ENCODE data around the gene LCN10. TPM values are rescaled to one million over a fixed set of nuclear protein-coding genes. Genes with fewer than 3 reads are reported as not detected.
A peak's percentile ranks its signal among the peaks of the same experiment; 100 is the strongest.

The LCN10 gene
- total RNA-seq, 1 experiment from 2014 or later: not detected

DNA sequence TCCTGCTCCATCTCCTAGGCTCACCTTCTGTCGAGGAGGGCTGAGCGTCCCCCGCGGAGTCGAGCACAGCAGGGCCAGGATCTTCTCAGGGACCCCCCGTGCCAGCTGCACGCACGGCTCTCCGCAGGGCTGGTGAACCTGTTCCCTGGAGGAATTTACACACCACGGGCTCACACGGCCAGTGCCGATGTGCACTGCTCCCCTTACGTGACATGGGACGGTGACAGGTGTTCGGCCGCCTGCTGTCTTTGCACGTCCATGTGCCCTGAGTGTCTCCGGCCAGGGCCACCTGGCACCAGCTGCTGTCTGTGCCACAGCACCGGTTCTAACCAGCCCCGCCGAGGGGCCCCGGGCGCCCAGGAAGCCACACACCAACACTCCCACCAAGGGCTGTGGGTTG lies 46.8 kb downstream of the LCN10 start:
- DNase-seq (ENCODE audit: unreplicated experiment): no peak
- TF ChIP-seq CTCF (IDR thresholded peaks at IDR 0.05; ENCODE audit: unreplicated experiment): no peak
- intact Hi-C loops (cut with micrococcal nuclease): loop anchor here (2.0 kb wide), 2 partner anchors 25 to 207 kb away; no protein-coding TSS in a partner anchor
- BruUV-seq (replicated peaks): no TSS peak
- CTCF ChIA-PET: interaction anchor here (0.7 to 1.8 kb wide), 7 partner anchors 31 to 1243 kb away, joined by 3 to 6 read pairs (median 4); partner anchors contain the start of gene LCN8
- H3K4me1 Mint-ChIP-seq (ENCODE audit: insufficient read depth, unreplicated experiment): peaks cover 28% of the 10 kb centered on the region
- no peaks in the 10 kb centered on the region for H3K9me3 Mint-ChIP-seq (ENCODE audit: unreplicated experiment)
- H3K4me3 Mint-ChIP-seq (ENCODE audit: unreplicated experiment): no peak overlapping the region
- H3K27ac Mint-ChIP-seq (ENCODE audit: low read depth, unreplicated experiment): peak overlapping the region; percentile 70
- H3K36me3 Mint-ChIP-seq (ENCODE audit: insufficient read depth, unreplicated experiment): no peaks in the 10 kb centered on the region
- no peaks in the 10 kb centered on the region for H3K27me3 Mint-ChIP-seq (ENCODE audit: insufficient read depth, unreplicated experiment)
- POLR2A ChIA-PET: interaction anchor here (0.6 to 3.7 kb wide), 4 partner anchors 10 to 226 kb away, joined by 3 to 44 read pairs (median 3); no protein-coding TSS in a partner anchor

DNA sequence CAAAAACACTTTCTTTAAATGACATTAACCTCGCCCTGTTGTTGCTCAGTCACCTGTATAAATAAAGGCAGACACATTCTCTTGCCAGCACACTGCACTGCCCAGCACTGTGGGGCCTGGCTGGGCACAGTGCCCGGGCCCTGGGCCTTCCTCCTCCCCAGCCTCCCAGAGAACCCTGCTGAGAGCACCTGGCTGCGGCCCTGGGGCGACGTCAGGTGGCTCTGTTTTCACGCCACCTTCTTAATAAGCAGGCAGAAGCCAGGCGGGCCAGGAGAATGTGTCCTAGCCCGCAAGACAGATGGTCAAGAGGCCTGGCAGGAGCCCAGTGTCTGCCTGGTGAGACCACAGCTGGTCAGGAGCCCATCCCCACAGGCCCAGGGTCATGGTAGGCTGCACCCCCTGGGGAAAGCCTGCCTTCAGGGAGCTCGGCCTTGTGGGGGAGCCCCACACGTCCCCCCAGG lies 47.3 kb downstream of the LCN10 start:
- peak; percentile 86 for DNase-seq (ENCODE audit: unreplicated experiment)
- Mint-ChIP-seq H3K27ac (ENCODE audit: low read depth, unreplicated experiment) (peak overlapping the region; percentile 70), H3K4me1 (ENCODE audit: insufficient read depth, unreplicated experiment) (peaks cover 29% of the 10 kb centered on the region), H3K4me3 (ENCODE audit: unreplicated experiment) (no peak overlapping the region), H3K27me3 (ENCODE audit: insufficient read depth, unreplicated experiment) (no peaks in the 10 kb centered on the region), H3K9me3 (ENCODE audit: unreplicated experiment) (no peaks in the 10 kb centered on the region), H3K36me3 (ENCODE audit: insufficient read depth, unreplicated experiment) (no peaks in the 10 kb centered on the region)
- intact Hi-C loops (cut with micrococcal nuclease): loop anchor here (2.0 kb wide), 2 partner anchors 25 to 207 kb away; no protein-coding TSS in a partner anchor
- no TSS peak for BruUV-seq (replicated peaks)
- ChIA-PET POLR2A (interaction anchor here (0.6 to 3.7 kb wide), 6 partner anchors 9 to 77 kb away, joined by 3 to 44 read pairs (median 3); no protein-coding TSS in a partner anchor), CTCF (interaction anchor here (0.7 to 1.8 kb wide), 7 partner anchors 32 to 1242 kb away, joined by 3 to 6 read pairs (median 4); partner anchors contain the start of gene LCN8)
- TF ChIP-seq CTCF (IDR thresholded peaks at IDR 0.05; ENCODE audit: unreplicated experiment): no peak

GRCh38 chr9:136694872-136695247 lies 47.9 kb downstream of the LCN10 start:
- Mint-ChIP-seq H3K4me3 (ENCODE audit: unreplicated experiment) (no peak overlapping the region), H3K36me3 (ENCODE audit: insufficient read depth, unreplicated experiment) (no peaks in the 10 kb centered on the region), H3K27me3 (ENCODE audit: insufficient read depth, unreplicated experiment) (no peaks in the 10 kb centered on the region), H3K9me3 (ENCODE audit: unreplicated experiment) (no peaks in the 10 kb centered on the region), H3K27ac (ENCODE audit: low read depth, unreplicated experiment) (peak overlapping the region; percentile 70), H3K4me1 (ENCODE audit: insufficient read depth, unreplicated experiment) (peaks cover 24% of the 10 kb centered on the region)
- no peak for TF ChIP-seq CTCF (IDR thresholded peaks at IDR 0.05; ENCODE audit: unreplicated experiment)
- BruUV-seq (replicated peaks): no TSS peak
- ChIA-PET CTCF (interaction anchor here (0.5 to 1.7 kb wide), 7 partner anchors 30 to 562 kb away, joined by 3 to 6 read pairs (median 3); no protein-coding TSS in a partner anchor), POLR2A (interaction anchor here (0.6 to 3.7 kb wide), 7 partner anchors 9 to 77 kb away, joined by 3 to 44 read pairs (median 4); no protein-coding TSS in a partner anchor)
- intact Hi-C loops (cut with micrococcal nuclease): loop anchor here (2.0 to 5.0 kb wide), 3 partner anchors 26 to 206 kb away; no protein-coding TSS in a partner anchor
- no peak for DNase-seq (ENCODE audit: unreplicated experiment)

DNA sequence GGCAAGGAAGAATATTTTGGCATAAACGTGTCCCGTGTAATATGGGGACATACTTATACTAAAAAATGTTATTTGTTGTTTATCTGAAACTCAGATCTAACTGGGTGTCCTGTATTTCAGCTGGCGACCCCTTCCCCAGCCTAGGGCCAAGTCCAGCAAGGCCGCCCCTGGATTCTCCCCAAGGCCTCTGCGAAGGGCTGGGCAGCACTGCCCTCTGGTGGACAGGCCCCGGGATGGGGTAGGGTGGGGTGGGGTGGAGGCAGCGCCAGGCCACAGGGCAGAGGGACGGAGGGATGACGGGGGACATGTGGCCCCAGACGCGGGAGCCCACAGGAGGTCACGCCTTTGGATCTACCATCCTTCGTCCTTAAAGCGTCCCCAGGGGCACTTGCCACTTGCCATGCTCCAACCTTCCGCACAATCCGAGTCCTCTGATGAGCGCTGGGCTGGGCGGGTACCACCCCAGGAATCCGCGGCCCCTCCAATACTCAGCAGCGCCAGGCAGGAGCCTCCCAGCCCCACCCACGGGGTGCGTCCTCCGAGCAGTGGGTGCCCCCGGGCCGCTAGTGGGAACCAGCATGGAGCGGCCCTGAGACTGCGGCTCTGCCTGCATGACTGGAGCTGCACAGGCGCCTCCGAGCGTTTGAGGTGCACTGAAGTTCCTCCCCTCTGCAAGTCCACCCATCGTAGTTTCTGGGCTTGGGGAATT lies 48.4 kb downstream of the LCN10 start:
- H3K4me3 Mint-ChIP-seq (ENCODE audit: unreplicated experiment): no peak overlapping the region
- intact Hi-C loops (cut with micrococcal nuclease): loop anchor here (2.0 to 5.0 kb wide), 3 partner anchors 26 to 206 kb away; no protein-coding TSS in a partner anchor
- no TSS peak for BruUV-seq (replicated peaks)
- peak; percentile 62 for DNase-seq (ENCODE audit: unreplicated experiment)
- no peaks in the 10 kb centered on the region for H3K27me3 Mint-ChIP-seq (ENCODE audit: insufficient read depth, unreplicated experiment)
- H3K4me1 Mint-ChIP-seq (ENCODE audit: insufficient read depth, unreplicated experiment): peaks cover 24% of the 10 kb centered on the region
- POLR2A ChIA-PET: interaction anchor here (0.5 to 3.7 kb wide), 11 partner anchors 9 to 179 kb away, joined by 3 to 44 read pairs (median 3); no protein-coding TSS in a partner anchor
- H3K27ac Mint-ChIP-seq (ENCODE audit: low read depth, unreplicated experiment): peak overlapping the region; percentile 49
- no peaks in the 10 kb centered on the region for H3K36me3 Mint-ChIP-seq (ENCODE audit: insufficient read depth, unreplicated experiment)
- H3K9me3 Mint-ChIP-seq (ENCODE audit: unreplicated experiment): no peaks in the 10 kb centered on the region
- TF ChIP-seq CTCF (IDR thresholded peaks at IDR 0.05; ENCODE audit: unreplicated experiment): peak; percentile 79
- CTCF ChIA-PET: interaction anchor here (0.5 to 1.7 kb wide), 13 partner anchors 12 to 562 kb away, joined by 3 to 6 read pairs (median 3); no protein-coding TSS in a partner anchor
